GM21447 (cell line): ENCODE data around the gene NARS2.
A peak's percentile ranks its signal among the peaks of the same experiment; 100 is the strongest.
"Not testable (repeated sequence)": the region's sequence is repeated elsewhere in the genome, so short reads cannot be mapped to it uniquely, and the experiment has no call there.

Source experiments
- ATAC-seq: cut with Tn5 transposase; IDR thresholded peaks from one replicate; pipeline ENCODE4 v1.9.1; 2021; ENCODE audit not compliant: unreplicated experiment

Gene NARS2

GRCh38 chr11:78547931-78548705, 26.5 kb downstream of the NARS2 start:
- no peak for ATAC-seq

GRCh38 chr11:78542007-78542406, 32.7 kb downstream of the NARS2 start:
- ATAC-seq: peak; percentile 62

DNA sequence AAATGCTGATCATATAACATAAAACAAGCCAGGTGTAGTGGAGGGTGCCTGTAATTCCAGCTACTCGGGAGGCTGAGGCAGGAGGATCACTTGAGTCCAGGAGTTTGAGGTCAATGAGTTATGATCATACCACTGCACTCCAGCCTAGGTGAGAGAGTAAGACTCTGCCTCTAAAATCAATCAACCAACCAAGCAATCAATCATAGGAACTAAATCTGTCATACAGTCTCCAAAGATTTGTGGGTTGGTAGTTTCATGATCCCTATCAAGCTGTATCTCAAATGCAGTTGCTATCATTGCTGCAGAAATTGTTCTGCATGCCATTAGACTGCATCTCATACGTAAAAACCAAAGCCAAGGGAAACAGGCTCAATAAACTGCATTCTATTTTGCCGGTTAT, 33.1 kb downstream of the NARS2 start:
- no peak for ATAC-seq

- no peak for ATAC-seq
Measured at GRCh38 chr11:78540256-78540655, 34.4 kb downstream of the NARS2 start.

GRCh38 chr11:78539506-78539905, 35.2 kb downstream of the NARS2 start:
- no peak for ATAC-seq

DNA sequence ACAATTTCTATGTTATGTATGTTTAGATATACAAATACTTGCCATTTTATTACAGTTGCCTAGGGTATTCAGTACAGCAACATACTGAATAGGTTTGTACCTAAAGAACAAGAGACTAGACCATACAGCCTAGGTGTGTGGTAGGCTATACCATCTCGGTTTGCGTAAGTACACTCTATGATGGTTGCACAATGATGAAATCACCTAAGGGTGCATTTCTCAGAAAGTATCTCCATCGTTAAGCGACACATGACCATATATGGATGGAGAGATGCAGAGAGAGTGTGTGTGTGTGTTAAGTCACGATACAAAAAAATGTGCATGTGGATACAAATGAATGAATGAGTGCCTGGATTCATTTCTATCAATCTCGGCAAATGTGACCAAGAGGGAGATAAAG, 37.7 kb downstream of the NARS2 start:
- no peak for ATAC-seq

DNA sequence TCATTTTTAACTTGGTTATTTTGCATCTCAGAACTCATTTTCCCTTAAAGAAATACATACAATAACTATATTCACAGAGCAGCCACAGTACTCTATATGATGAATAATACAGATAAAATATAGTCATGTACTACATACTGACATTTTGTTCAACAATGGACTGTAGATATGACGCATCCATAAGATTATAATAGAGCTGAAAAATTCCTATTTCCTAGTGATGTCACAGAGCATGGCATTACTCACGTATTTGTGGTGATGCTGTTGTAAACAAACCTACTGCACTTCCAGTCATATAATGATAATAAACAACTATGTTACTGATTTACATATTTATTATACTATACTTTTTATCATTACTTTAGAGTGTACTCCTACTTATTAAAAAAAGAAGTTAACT, 38.7 kb downstream of the NARS2 start:
- no peak for ATAC-seq

DNA sequence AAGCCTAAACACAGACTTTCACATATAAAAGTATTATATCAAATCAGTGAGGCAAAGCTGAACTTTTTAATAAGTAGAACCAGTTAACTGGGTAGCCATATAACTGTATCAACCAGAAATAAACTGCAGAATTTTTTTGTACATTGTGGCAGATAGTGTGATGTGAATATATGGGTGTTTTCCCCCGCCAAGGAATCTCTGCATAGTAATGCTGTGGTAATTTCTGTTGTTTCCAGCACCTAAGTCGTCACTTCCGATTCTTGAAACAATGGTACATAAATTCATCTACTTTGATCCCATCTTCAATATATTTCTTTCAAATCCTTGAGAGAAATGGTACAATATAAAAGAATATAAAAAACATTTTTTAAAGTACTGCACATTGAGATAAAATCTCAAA, 39.6 kb downstream of the NARS2 start:
- ATAC-seq: no peak

DNA sequence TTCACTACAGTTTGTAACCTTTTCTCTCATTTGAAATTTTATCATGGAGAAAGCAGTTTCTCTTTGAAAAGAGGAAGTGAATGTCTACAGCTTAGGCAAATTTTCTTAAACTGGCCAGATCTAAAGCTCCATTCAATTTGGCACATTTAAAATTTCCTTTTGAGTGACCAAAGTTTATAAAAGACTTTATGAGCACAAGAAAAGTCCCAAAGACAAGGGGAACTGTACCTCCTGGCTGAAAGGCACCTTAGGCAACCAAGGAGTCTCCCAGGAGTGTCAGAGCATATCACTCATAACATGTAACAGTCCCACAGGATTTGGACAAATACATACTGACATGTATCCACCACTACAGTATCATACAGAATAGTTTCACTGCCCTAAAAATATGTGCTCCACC, 41.3 kb downstream of the NARS2 start:
- peak; percentile 61 for ATAC-seq

DNA sequence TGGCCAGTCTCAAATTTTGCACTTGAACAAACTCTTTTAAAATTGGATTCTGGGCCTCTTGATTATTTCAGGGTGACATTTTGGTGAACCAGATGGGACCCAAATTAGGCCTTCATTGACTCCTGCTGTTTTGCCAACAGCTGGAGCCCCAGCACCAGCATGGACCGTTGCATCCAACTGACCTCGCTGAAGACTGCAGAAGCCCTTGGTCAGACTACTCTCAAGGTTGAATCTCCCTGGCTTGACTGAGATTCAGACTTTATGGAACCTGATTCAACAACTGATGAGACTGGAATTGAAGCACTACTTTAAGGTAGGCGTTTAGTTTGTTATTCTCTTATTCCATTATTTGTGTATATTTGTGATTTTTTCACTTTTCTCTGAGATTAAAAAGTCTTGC, 41.7 kb downstream of the NARS2 start:
- peak; percentile 44 for ATAC-seq

GRCh38 chr11:78526497-78527146, 48.0 kb downstream of the NARS2 start:
- no peak for ATAC-seq

- ATAC-seq: no peak
Measured at GRCh38 chr11:78525720-78526119, 48.9 kb downstream of the NARS2 start.

DNA sequence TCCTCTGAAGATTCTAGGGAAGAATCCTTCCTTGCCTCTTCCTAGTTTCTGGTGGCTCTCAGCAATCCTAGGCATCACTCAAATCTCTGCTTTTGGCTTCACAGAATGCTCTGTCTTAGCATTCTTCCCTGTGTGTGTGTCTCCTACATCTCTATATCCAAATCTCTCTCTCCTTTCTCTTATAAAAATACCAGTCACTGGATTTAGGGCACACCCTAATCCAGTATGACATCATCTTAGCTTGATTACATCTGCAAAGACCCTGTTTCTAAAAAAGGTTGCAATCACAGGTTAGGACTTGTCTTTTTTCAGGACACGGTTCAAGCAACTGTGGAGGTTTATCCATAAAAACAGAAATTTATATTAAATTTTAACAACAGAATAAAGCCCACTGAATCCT, 54.4 kb downstream of the NARS2 start:
- ATAC-seq: no peak

GRCh38 chr11:78516281-78516680, 58.4 kb downstream of the NARS2 start:
- ATAC-seq: no peak

- no peak for ATAC-seq
Measured at GRCh38 chr11:78514922-78515502, 59.7 kb downstream of the NARS2 start.

GRCh38 chr11:78513085-78513484, 61.6 kb downstream of the NARS2 start:
- not testable (repeated sequence) for ATAC-seq

DNA sequence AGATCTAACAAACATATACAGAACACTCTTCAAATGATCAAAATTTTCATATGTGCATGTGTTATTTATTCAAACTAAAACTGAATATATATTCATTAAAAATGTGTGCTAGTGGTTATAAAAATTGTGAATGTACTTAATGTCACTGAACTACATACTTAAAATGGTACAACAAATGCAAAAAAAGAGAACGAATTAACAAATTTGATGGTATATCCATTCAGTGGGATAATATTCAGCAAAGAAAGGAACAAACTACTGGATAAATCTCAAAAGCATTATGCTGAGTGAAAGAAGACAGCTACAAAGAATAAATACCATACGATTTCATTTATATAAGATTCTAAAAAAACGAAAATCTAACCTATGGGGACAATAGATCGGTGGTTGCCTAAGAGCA, 64.1 kb downstream of the NARS2 start:
- no peak for ATAC-seq

DNA sequence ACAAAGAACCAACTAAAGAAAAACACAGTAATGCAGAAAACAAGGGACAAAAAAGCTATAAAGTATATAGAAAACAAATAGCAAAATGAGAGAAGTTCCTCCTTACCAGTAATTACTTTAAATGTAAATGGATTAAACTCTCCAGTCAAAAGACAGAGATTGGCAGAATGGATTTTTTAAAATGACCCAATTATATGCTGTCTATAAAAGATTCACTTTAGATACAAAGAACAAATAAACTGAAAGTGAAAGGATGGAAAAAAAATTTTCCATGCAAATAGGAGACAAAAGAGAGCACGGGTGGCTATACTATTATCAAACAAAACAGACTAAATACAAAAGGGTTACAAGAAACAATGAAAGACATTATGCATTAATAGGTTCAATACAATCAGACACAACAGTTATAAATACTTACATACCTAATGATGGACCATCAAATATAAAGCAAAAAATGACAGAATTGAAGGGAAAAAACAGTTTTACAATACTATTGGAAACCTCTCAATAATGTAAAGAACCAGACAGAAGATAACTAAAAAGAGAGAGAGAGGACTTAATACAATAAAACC, 64.6 kb downstream of the NARS2 start:
- no peak for ATAC-seq

- no peak for ATAC-seq
Measured at GRCh38 chr11:78504708-78505107, 70.0 kb downstream of the NARS2 start.

DNA sequence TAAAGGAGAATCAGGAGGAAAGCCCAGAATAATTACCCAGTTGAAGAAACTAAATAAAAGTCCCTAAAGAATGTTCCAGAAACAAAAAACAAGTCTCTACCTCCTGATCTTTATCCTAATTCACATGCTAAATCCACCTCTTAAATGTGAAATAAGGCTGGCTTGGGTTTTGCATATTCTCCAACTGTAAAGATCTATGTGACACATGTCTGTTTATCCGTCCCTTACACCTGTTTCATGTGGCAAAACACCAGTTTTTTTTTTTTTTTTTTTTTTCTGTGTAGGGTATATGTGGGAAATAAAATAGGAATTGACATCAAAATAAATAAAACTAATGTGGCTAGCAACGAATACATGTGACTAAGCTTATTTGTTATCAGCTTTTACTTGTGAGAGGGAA, 70.5 kb downstream of the NARS2 start:
- ATAC-seq: no peak

GRCh38 chr11:78499971-78500370, 74.7 kb downstream of the NARS2 start:
- no peak for ATAC-seq

DNA sequence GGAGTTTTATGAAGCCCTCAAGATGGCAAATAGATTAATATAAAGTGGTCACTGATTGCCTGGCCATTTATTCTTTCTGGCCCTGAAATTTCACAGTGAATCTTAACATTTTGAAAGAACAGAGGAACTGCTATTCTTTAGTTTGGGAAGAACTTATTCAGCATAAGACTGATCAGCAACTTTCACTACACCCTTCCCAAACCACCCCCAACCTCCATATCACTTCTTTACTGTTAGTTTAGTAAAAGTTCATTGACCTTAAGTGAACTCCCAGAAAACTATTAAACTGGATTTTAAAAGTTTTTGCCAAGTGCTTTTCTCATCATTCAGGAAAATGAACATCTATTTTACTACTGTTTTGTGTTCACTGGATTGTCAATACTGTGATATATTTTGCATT, 77.4 kb downstream of the NARS2 start:
- ATAC-seq: no peak
